ENCODE measurements around the gene KSR1.

DNA sequence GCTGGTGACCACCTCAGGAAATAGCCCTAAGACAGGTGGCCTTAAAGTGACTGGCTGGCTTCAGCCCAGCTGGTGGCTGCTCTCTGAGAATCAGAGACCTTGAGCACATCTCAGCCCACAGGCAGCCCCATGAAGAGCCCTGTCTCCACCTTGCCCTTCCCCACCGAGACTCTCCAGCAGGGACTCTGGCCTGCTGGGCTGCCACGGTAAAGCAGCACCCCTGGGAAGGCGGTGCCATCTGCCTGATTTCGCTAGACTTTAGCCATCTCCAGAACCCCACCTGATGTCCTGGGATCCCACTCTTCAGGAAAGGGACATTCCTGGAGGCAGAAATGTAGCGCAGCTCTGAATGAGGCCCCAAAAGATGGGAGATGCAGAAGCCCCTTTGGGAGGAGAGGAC is 129.5 kb downstream of the KSR1 start:
- TF ChIP-seq, protein P1, sequence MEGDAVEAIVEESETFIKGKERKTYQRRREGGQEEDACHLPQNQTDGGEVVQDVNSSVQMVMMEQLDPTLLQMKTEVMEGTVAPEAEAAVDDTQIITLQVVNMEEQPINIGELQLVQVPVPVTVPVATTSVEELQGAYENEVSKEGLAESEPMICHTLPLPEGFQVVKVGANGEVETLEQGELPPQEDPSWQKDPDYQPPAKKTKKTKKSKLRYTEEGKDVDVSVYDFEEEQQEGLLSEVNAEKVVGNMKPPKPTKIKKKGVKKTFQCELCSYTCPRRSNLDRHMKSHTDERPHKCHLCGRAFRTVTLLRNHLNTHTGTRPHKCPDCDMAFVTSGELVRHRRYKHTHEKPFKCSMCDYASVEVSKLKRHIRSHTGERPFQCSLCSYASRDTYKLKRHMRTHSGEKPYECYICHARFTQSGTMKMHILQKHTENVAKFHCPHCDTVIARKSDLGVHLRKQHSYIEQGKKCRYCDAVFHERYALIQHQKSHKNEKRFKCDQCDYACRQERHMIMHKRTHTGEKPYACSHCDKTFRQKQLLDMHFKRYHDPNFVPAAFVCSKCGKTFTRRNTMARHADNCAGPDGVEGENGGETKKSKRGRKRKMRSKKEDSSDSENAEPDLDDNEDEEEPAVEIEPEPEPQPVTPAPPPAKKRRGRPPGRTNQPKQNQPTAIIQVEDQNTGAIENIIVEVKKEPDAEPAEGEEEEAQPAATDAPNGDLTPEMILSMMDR (IDR thresholded peaks at IDR 0.05), result no peak
- TF ChIP-seq POLR2AphosphoS5 (IDR thresholded peaks at IDR 0.05) (no peak), POLR2A (IDR thresholded peaks at IDR 0.05) (no peak)

Data from breast epithelium (tissue), 3 donors.